Liver (tissue), 9 donors: ENCODE data around the gene ZFP42. TPM values are rescaled to one million over a fixed set of nuclear protein-coding genes. Genes with fewer than 3 reads are reported as not detected.

Experiments
- DNase-seq: peaks from one replicate; pipeline ENCODE4 v3.0.0-alpha.2; 2017; ENCODE audit warnings: low spot score
- H3K27ac ChIP-seq, 2 donors: one replicate each; pipeline ENCODE4 v1.7.0; 2013; ENCODE audit warnings: inconsistent platforms in 2 of 2, low read length in 2 of 2, control low read depth in 1 of 2, low read depth in 1 of 2, mild to moderate bottlenecking in 1 of 2
- H3K27me3 ChIP-seq, 4 donors: one replicate each; pipeline versions ENCODE4 v1.6.1 to v1.7.0; 2013; ENCODE audit warnings: low read length in 3 of 4, inconsistent platforms in 1 of 4, mild to moderate bottlenecking in 1 of 4, moderate library complexity in 1 of 4; ENCODE audit not compliant: control insufficient read depth in 4 of 4, insufficient read depth in 4 of 4
- H3K36me3 ChIP-seq, 4 donors: one replicate each; pipeline versions ENCODE4 v1.6.1 to v1.7.0; 2013; ENCODE audit warnings: low read length in 3 of 4, mild to moderate bottlenecking in 3 of 4, low read depth in 1 of 4, moderate library complexity in 1 of 4; ENCODE audit not compliant: control insufficient read depth in 4 of 4, insufficient read depth in 3 of 4
- H3K4me1 ChIP-seq, 4 donors: one replicate each; pipeline versions ENCODE4 v1.6.1 to v1.7.0; 2013; ENCODE audit warnings: low read length in 3 of 4, mild to moderate bottlenecking in 3 of 4, moderate library complexity in 1 of 4; ENCODE audit not compliant: control insufficient read depth in 4 of 4, insufficient read depth in 4 of 4
- H3K4me3 ChIP-seq, 3 donors: one replicate each; pipeline versions ENCODE4 v1.6.1 to v1.7.0; 2013; ENCODE audit warnings: low read length in 3 of 3, control low read depth in 1 of 3, low read depth in 1 of 3, mild to moderate bottlenecking in 1 of 3
- H3K9ac ChIP-seq, 2 donors: one replicate each; pipeline ENCODE4 v1.7.0; 2013; ENCODE audit warnings: low read length in 2 of 2, mild to moderate bottlenecking in 2 of 2, moderate library complexity in 2 of 2, control low read depth in 1 of 2, low read depth in 1 of 2
- H3K9me3 ChIP-seq, 4 donors: one replicate each; pipeline versions ENCODE4 v1.6.1 to v1.7.0; 2013; ENCODE audit warnings: low read length in 3 of 4; ENCODE audit not compliant: control insufficient read depth in 4 of 4
- ATF3 ChIP-seq: IDR thresholded peaks from 2 replicates; pipeline ENCODE4 v1.6.1; 2016; ENCODE audit warnings: antibody characterized with exemption
- CTCF ChIP-seq: fragments of 150-350 bp; IDR thresholded peaks from 2 replicates; pipeline ENCODE4 v1.5.1; 2017; ENCODE audit warnings: improper control_type of control experiment, low read depth, low read length; ENCODE audit not compliant: missing input control
- EGR1 ChIP-seq, 2 donors: IDR thresholded peaks; 2 replicates each; pipeline ENCODE4 v1.6.1; 2016 to 2018; ENCODE audit warnings: antibody characterized with exemption in 2 of 2, low read depth in 2 of 2
- FOXA1 ChIP-seq: IDR thresholded peaks from 2 replicates; pipeline ENCODE4 v1.6.1; 2016; ENCODE audit warnings: antibody characterized with exemption
- FOXA2 ChIP-seq: IDR thresholded peaks from 2 replicates; pipeline ENCODE4 v1.6.1; 2016; ENCODE audit warnings: antibody characterized with exemption
- GABPA ChIP-seq, 2 donors: IDR thresholded peaks in 1 of 2; conservative IDR thresholded peaks in 1 of 2; 2 replicates each; pipeline ENCODE4 v1.6.1; 2016; ENCODE audit warnings: antibody characterized with exemption in 2 of 2, mild to moderate bottlenecking in 1 of 2, moderate library complexity in 1 of 2
- HNF4A ChIP-seq, 2 donors: conservative IDR thresholded peaks; 2 replicates each; pipeline ENCODE4 v1.6.1; 2016; ENCODE audit warnings: antibody characterized with exemption in 2 of 2, mild to moderate bottlenecking in 2 of 2
- HNF4G ChIP-seq: IDR thresholded peaks from 2 replicates; pipeline ENCODE4 v1.6.1; 2016; ENCODE audit warnings: antibody characterized with exemption
- JUND ChIP-seq, 2 donors: IDR thresholded peaks; 2 replicates each; pipeline ENCODE4 v1.6.1; 2016; ENCODE audit warnings: antibody characterized with exemption in 2 of 2
- RAD21 ChIP-seq, 2 donors: IDR thresholded peaks; 2 replicates each; pipeline ENCODE4 v1.6.1; 2016; ENCODE audit warnings: antibody characterized with exemption in 2 of 2, mild to moderate bottlenecking in 2 of 2
- REST ChIP-seq: IDR thresholded peaks from 2 replicates; pipeline ENCODE4 v1.6.1; 2016; ENCODE audit warnings: antibody characterized with exemption, mild to moderate bottlenecking
- RXRA ChIP-seq, 2 donors: IDR thresholded peaks; 2 replicates each; pipeline ENCODE4 v1.6.1; 2017 to 2018; ENCODE audit warnings: antibody characterized with exemption in 2 of 2, mild to moderate bottlenecking in 1 of 2
- SP1 ChIP-seq: IDR thresholded peaks from 2 replicates; pipeline ENCODE4 v1.6.1; 2018; ENCODE audit warnings: antibody characterized with exemption, mild to moderate bottlenecking
- TAF1 ChIP-seq: conservative IDR thresholded peaks from 2 replicates; pipeline ENCODE4 v1.6.1; 2016; ENCODE audit warnings: antibody characterized with exemption, mild to moderate bottlenecking
- YY1 ChIP-seq: IDR thresholded peaks from 2 replicates; pipeline ENCODE4 v1.6.1; 2016; ENCODE audit warnings: antibody characterized with exemption, mild to moderate bottlenecking
- ZBTB33 ChIP-seq: IDR thresholded peaks from 2 replicates; pipeline ENCODE4 v1.6.1; 2016; ENCODE audit warnings: antibody characterized with exemption
- WGBS: extraction: QIAGEN DNeasy Blood & Tissue Kit; methylation state at CpG from one replicate; pipeline ENCODE4 v1.1.7; 2013; 5-methylcytosine and 5-hydroxymethylcytosine counted together
- polyA plus RNA-seq, 2 donors: library from polyadenylated mRNA; stranded (reverse) in 1 of 2; unstranded in 1 of 2; fragments of 200-250 nt in 1 of 2; fragments of >200 nt in 1 of 2; fragmentation: Nextera tagmentation in 1 of 2; extraction: Ambion mirVana in 1 of 2; gene quantifications; one replicate each; pipeline versions ENCODE4 v1.2.1 to v1.2.3, GENCODE V29; 2013 to 2015
- total RNA-seq, 2 donors: library from RNA; depleted of rRNA; stranded (reverse); fragments of >200 nt; gene quantifications; one replicate each; pipeline ENCODE4 v1.2.3, GENCODE V29; 2014
- TF ChIP-seq, protein P1 (sequence below): IDR thresholded peaks from 2 replicates; pipeline ENCODE4 v1.6.1; 2016; ENCODE audit warnings: antibody characterized with exemption
- donor health status: healthy.
- donor health status: healthy.
- donor health status: healthy.
- donor health status: healthy.
- donor health status: healthy.

The ZFP42 gene
- total and polyA plus RNA-seq, 4 donors, result not detected

GRCh38 chr4:188032583-188032982, 37.0 kb downstream of the ZFP42 start:
- no peak overlapping the region for H3K4me3 ChIP-seq
- no peak overlapping the region for H3K9ac ChIP-seq
- no peaks in the 10 kb centered on the region for H3K4me1 ChIP-seq
- TF ChIP-seq CTCF (no peak), EGR1 (IDR thresholded peaks at IDR 0.05; ENCODE audit: low read depth in 2 of 2) (no peak), ATF3 (no peak), YY1 (no peak), FOXA1 (no peak), JUND (IDR thresholded peaks at IDR 0.05) (no peak), GABPA (IDR thresholded peaks at IDR 0.05 in 1 of 2, conservative IDR thresholded peaks at IDR 0.05 in 1 of 2) (no peak), HNF4A (conservative IDR thresholded peaks at IDR 0.05) (no peak), HNF4G (no peak), ZBTB33 (no peak), TAF1 (no peak), FOXA2 (no peak), RXRA (IDR thresholded peaks at IDR 0.05) (no peak), RAD21 (IDR thresholded peaks at IDR 0.05) (no peak), REST (no peak), SP1 (no peak)
- TF ChIP-seq, protein P1, sequence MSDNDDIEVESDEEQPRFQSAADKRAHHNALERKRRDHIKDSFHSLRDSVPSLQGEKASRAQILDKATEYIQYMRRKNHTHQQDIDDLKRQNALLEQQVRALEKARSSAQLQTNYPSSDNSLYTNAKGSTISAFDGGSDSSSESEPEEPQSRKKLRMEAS, result no peak
- WGBS, result 31% methylated on average over 16 of the region's 16 CpGs
- H3K9me3 ChIP-seq, result no peaks in the 10 kb centered on the region
- H3K27ac ChIP-seq, result no peak overlapping the region
- no peaks in the 10 kb centered on the region for H3K27me3 ChIP-seq
- DNase-seq, result no peak
- no peaks in the 10 kb centered on the region for H3K36me3 ChIP-seq
